Esophagus squamous epithelium (tissue), 5 donors: ENCODE measurements around the gene CLIP4. TPM values are rescaled to one million over a fixed set of nuclear protein-coding genes. Genes with fewer than 3 reads are reported as not detected.
A peak's percentile ranks its signal among the peaks of the same experiment; 100 is the strongest.

Experiments used
- DNase-seq: peaks from one replicate; lab custom pipeline; 2025; lab: John Stamatoyannopoulos, UW
- H3K27ac ChIP-seq, 4 donors: fragments of 200-600 bp; sonication (generic); one replicate each; pipeline ENCODE4 v1.5.1; 2016 to 2019; ENCODE audit warnings: mild to moderate bottlenecking in 1 of 4
- H3K27me3 ChIP-seq, 4 donors: fragments of 200-600 bp; sonication (generic); 1 replicate in 3 of 4; 2 replicates in 1 of 4; pipeline versions ENCODE4 v1.5.1 to v1.6.0; 2017 to 2021; ENCODE audit warnings: antibody characterized with exemption in 1 of 4
- H3K36me3 ChIP-seq, 3 donors: fragments of 200-600 bp; sonication (generic); one replicate each; pipeline ENCODE4 v1.5.1; 2016 to 2019
- H3K4me1 ChIP-seq, 3 donors: fragments of 200-600 bp; sonication (generic); one replicate each; pipeline ENCODE4 v1.5.1; 2017 to 2019
- H3K4me3 ChIP-seq, 4 donors: fragments of 200-600 bp; sonication (generic); 1 replicate in 3 of 4; 2 replicates in 1 of 4; pipeline ENCODE4 v1.5.1; 2016 to 2019; ENCODE audit warnings: mild to moderate bottlenecking in 2 of 4, moderate library complexity in 1 of 4
- H3K9me3 ChIP-seq, 3 donors: fragments of 200-600 bp; sonication (generic); one replicate each; pipeline ENCODE4 v1.5.1; 2016 to 2019
- POLR2A ChIP-seq, 4 donors: fragments of 450-650 bp; IDR thresholded peaks; one replicate each; pipeline ENCODE4 v1.6.1; 2017; ENCODE audit warnings: antibody characterized with exemption in 4 of 4, mild to moderate bottlenecking in 4 of 4, moderate library complexity in 3 of 4
- WGBS, 2 donors: methylation state at CpG; one replicate each; pipeline ENCODE4 v1.1.5; 2018; 5-methylcytosine and 5-hydroxymethylcytosine counted together
- intact Hi-C: fragments of 100-400 bp; cut with DNase I; formaldehyde crosslinking; loops from one replicate; pipeline ENCODE4 v1.15.0; 2022
- total RNA-seq, 4 donors: library from RNA; depleted of rRNA; stranded (reverse); fragments of >200 nt; gene quantifications; one replicate each; pipeline ENCODE4 v1.1.0, GENCODE V29; 2016
- TF ChIP-seq, protein P1 (sequence below), 6 experiments: fragments of 450-650 bp in 4 of 6; fragments of 200-600 bp in 2 of 6; sonication (generic) in 2 of 6; IDR thresholded peaks; one replicate each; pipeline ENCODE4 v1.5.1; 2016 to 2019; ENCODE audit warnings: antibody characterized with exemption in 6 of 6, mild to moderate bottlenecking in 4 of 6, moderate library complexity in 4 of 6
- donor health status: DM: yes; HTN: yes; CAD: no.

Gene CLIP4
- total RNA-seq, 4 donors from 2014 or later = 39.7 to 85.3 (median 46.5) TPM

DNA sequence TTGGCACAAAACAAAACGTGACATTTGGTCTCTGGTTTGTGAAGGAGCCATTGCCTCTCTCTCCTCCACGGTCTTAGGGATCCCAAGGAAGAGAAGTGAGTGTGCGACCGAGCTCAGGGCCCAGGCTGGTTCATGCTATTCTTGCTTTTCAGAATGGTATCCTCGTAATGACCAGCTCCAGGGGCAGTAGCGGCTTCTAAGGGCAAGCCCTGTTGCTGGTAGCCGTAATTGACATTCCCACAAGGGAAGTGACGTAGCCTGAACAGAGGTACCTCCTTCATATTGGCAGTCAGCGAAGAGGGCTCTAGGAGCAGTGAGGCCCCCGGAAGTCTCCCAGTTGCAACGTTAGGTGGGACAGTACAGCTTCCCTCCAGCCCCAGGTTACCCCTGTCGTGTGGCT lies 77.9 kb downstream of the CLIP4 start:
- Histone ChIP-seq H3K4me1 (peaks cover 0 to 13% (median 0%) of the 10 kb centered on the region in 3 donors), H3K9me3 (no peaks in the 10 kb centered on the region), H3K27ac (no peak overlapping the region), H3K27me3 (no peaks in the 10 kb centered on the region), H3K4me3 (no peak overlapping the region), H3K36me3 (peaks cover 0 to 30% (median 0%) of the 10 kb centered on the region in 3 donors)
- intact Hi-C loops = loop anchor here (10.0 kb wide), 1 partner anchor 148 kb away; no protein-coding TSS in a partner anchor
- TF ChIP-seq, protein P1, sequence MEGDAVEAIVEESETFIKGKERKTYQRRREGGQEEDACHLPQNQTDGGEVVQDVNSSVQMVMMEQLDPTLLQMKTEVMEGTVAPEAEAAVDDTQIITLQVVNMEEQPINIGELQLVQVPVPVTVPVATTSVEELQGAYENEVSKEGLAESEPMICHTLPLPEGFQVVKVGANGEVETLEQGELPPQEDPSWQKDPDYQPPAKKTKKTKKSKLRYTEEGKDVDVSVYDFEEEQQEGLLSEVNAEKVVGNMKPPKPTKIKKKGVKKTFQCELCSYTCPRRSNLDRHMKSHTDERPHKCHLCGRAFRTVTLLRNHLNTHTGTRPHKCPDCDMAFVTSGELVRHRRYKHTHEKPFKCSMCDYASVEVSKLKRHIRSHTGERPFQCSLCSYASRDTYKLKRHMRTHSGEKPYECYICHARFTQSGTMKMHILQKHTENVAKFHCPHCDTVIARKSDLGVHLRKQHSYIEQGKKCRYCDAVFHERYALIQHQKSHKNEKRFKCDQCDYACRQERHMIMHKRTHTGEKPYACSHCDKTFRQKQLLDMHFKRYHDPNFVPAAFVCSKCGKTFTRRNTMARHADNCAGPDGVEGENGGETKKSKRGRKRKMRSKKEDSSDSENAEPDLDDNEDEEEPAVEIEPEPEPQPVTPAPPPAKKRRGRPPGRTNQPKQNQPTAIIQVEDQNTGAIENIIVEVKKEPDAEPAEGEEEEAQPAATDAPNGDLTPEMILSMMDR (IDR thresholded peaks at IDR 0.05) = no peak
- TF ChIP-seq POLR2A (IDR thresholded peaks at IDR 0.05) = no peak
- WGBS, 2 donors = 84 to 87% methylated on average over 9 to 12 of the region's 12 CpGs
- DNase-seq = no peak

DNA sequence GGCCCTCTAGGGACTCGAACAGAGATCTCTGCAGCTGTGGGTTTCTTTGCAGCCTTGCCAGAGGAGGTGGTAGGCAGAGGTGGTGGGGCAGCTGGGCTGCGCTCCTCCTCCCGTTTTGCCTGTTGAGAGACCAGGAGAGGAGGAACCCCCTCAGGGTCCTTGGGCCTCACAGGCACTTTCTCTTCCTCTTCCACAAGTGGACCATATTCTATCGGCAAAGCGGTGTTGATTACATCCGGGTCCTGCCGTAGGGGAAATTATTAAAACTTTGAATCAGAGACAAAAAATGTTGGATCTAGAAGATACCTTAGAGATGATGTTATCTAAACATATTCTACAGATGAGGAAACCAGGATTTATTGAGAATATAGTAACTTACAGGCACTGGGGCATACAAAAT lies 78.5 kb downstream of the CLIP4 start:
- H3K27ac ChIP-seq = no peak overlapping the region
- peaks cover 0 to 30% (median 0%) of the 10 kb centered on the region in 3 donors for H3K36me3 ChIP-seq
- intact Hi-C loops = loop anchor here (10.0 kb wide), 1 partner anchor 149 kb away; no protein-coding TSS in a partner anchor
- no peak for DNase-seq
- no peaks in the 10 kb centered on the region for H3K9me3 ChIP-seq
- TF ChIP-seq, protein P1 (IDR thresholded peaks at IDR 0.05) = no peak
- no peak for TF ChIP-seq POLR2A (IDR thresholded peaks at IDR 0.05)
- H3K4me1 ChIP-seq = peaks cover 0 to 11% (median 0%) of the 10 kb centered on the region in 3 donors
- H3K4me3 ChIP-seq = no peak overlapping the region
- WGBS, 2 donors = 79 to 93% methylated on average over 3 to 5 of the region's 7 CpGs
- no peaks in the 10 kb centered on the region for H3K27me3 ChIP-seq

DNA sequence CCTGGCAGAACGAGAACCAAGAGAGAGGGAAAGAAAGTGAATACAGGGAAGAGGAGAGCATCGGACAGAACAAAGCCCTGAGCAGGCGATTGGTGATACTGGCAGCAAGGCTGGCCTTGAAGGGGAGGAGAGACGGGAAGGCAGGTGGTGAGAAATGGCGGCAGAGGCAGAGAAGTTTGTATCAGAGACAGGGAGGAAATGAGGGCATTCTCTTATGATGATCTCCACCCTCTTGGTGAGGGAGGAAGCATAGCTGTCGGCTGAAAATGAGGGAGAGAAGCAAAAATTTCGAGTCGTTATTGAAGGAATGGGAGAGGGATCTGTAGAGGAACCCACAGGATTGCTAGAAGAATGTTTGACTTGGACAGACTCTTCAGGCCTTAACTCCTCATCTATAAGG lies 80.6 kb downstream of the CLIP4 start:
- H3K27ac ChIP-seq = no peak overlapping the region
- H3K4me1 ChIP-seq = peaks cover 0 to 11% (median 0%) of the 10 kb centered on the region in 3 donors
- DNase-seq = no peak
- no peaks in the 10 kb centered on the region for H3K27me3 ChIP-seq
- H3K36me3 ChIP-seq = peaks cover 0 to 17% (median 0%) of the 10 kb centered on the region in 3 donors
- no peak overlapping the region for H3K4me3 ChIP-seq
- H3K9me3 ChIP-seq = no peaks in the 10 kb centered on the region
- intact Hi-C loops = loop anchor here (5.0 to 10.0 kb wide), 2 partner anchors 151 to 238 kb away; no protein-coding TSS in a partner anchor
- TF ChIP-seq, protein P1 (IDR thresholded peaks at IDR 0.05) = no peak
- TF ChIP-seq POLR2A (IDR thresholded peaks at IDR 0.05) = no peak
- WGBS, 2 donors = 73 to 78% methylated on average over 8 of the region's 8 CpGs

DNA sequence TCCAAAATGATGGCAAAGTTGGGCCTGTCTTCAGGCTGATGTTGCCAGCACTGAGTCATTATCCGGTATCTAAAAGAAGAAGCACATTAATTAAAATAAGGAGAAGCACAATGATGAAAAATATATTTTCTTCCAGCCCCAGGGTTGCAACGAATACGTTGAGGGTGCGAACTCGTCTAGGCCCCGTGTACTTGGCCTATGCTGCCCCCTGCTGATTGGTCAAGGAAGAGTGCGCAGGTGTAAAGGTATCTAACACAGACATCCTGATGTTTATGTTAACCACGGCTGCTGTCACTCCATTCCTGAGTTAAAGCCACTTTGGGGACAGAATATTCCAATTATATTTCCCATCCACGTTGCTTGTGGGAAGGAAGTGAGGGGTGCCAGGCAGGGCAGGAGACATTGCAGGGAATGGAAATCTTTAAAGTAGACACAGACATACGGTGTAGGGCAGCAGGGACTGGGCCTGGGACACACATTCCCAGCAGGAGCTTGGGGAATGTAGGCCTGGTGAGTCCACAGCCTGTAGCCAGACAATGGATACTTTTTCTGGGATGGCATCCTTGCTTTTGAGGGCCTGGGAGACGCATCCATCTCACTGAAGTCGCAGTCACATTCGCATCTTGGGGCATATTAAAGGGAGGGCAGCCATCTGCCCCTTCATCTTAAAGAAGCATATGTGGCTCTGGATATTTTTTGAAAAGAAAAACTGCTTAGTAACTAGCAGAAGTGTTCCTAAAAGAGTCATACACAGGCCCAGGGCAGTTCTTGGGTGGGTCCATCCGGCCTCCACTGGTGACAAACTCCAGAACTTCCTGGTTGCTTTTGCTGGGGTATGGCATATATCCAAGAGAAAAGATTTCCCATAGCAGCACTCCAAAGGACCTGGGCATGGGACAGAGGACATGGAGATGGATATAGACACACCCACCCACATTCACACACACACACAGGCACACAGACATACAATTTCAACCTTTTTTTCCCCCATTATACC lies 81.9 kb downstream of the CLIP4 start:
- Histone ChIP-seq H3K4me1 (peaks cover 0 to 11% (median 0%) of the 10 kb centered on the region in 3 donors), H3K36me3 (peaks cover 0 to 4% (median 0%) of the 10 kb centered on the region in 3 donors), H3K27me3 (no peaks in the 10 kb centered on the region), H3K9me3 (no peaks in the 10 kb centered on the region), H3K4me3 (no peak overlapping the region), H3K27ac (no peak overlapping the region)
- intact Hi-C loops = loop anchor here (5.0 to 10.0 kb wide), 2 partner anchors 152 to 240 kb away; no protein-coding TSS in a partner anchor
- TF ChIP-seq, protein P1 (IDR thresholded peaks at IDR 0.05) = peak; percentile 52 to 86 (median 80)
- TF ChIP-seq POLR2A (IDR thresholded peaks at IDR 0.05) = no peak
- DNase-seq = no peak
- WGBS, 2 donors = 14 to 36% methylated on average over 11 to 13 of the region's 14 CpGs

DNA sequence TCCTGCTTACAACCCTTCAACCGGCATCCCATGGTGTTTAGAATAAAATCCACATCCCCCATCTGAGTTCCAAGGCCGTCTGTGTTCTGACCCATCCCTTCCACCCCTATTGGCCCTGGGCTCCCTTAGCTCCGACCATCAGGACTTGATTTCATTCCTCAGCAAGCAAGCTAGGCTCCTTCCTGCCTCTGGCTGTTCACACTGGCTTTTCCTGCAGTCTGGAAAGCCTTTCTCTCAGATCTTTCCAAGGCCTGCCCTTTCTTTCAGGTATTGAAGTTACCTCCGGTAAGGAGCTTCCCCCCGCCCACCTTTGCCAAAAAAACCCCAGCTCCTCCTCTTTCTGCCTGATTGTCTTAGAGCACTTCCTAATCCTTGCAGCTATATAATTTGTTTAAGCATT lies 86.8 kb downstream of the CLIP4 start:
- WGBS, 2 donors = 39% methylated on average over 5 of the region's 5 CpGs

More for the DNA sequence above, 86.8 kb downstream of the CLIP4 start:
- no peaks in the 10 kb centered on the region for H3K27me3 ChIP-seq
- H3K9me3 ChIP-seq = no peaks in the 10 kb centered on the region
- H3K27ac ChIP-seq = no peak overlapping the region
- H3K36me3 ChIP-seq = peaks cover 0 to 7% (median 0%) of the 10 kb centered on the region in 3 donors
- intact Hi-C loops = no loop called here
- no peak overlapping the region for H3K4me3 ChIP-seq
- H3K4me1 ChIP-seq = peaks cover 0 to 5% (median 0%) of the 10 kb centered on the region in 3 donors
- TF ChIP-seq POLR2A (IDR thresholded peaks at IDR 0.05) = no peak
- TF ChIP-seq, protein P1 (IDR thresholded peaks at IDR 0.05) = no peak
- no peak for DNase-seq
